Right atrium auricular region (tissue), 2 donors: Measurements from ENCODE around the gene EPAS1. TPM values are rescaled to one million over a fixed set of nuclear protein-coding genes. Genes with fewer than 3 reads are reported as not detected.

ENCODE experiments used
- DNase-seq: peaks from one replicate; pipeline ENCODE4 v3.0.0-alpha.2; 2019; ENCODE audit warnings: low spot score
- H3K27ac ChIP-seq, 2 donors: fragments of 200-600 bp; sonication (generic); 1 replicate in 1 of 2; 2 replicates in 1 of 2; pipeline ENCODE4 v1.5.1; 2016 to 2019
- H3K27me3 ChIP-seq, 2 donors: fragments of 200-600 bp; sonication (generic); one replicate each; pipeline versions ENCODE4 v1.5.1 to v1.6.0; 2017 to 2019
- H3K36me3 ChIP-seq: fragments of 200-600 bp; sonication (generic); one replicate; pipeline ENCODE4 v1.5.1; 2016
- H3K4me1 ChIP-seq, 2 donors: fragments of 200-600 bp; sonication (generic); one replicate each; pipeline versions ENCODE4 v1.5.1 to v1.6.0; 2017 to 2019
- H3K4me3 ChIP-seq, 2 donors: fragments of 200-600 bp; sonication (generic); 1 replicate in 1 of 2; 2 replicates in 1 of 2; pipeline ENCODE4 v1.5.1; 2017 to 2019; ENCODE audit warnings: mild to moderate bottlenecking in 1 of 2, moderate library complexity in 1 of 2
- H3K9me3 ChIP-seq, 2 donors: fragments of 200-600 bp; sonication (generic); one replicate each; pipeline ENCODE4 v1.5.1; 2019
- CTCF ChIP-seq, 2 donors: fragments of 200-600 bp; sonication (generic); IDR thresholded peaks; one replicate each; pipeline ENCODE4 v1.5.1; 2019; ENCODE audit warnings: antibody characterized with exemption in 2 of 2
- total RNA-seq, 2 donors: library from RNA; depleted of rRNA; stranded (reverse); fragments of >200 nt; gene quantifications; one replicate each; pipeline ENCODE4 v1.1.0, GENCODE V29; 2016

EPAS1 gene
- total RNA-seq, 2 donors from 2014 or later, result 257 to 311 TPM

- Histone ChIP-seq H3K4me3 (no peak overlapping the region), H3K27me3 (no peaks in the 10 kb centered on the region), H3K27ac (peak overlapping the region; percentile 6 to 89), H3K9me3 (no peaks in the 10 kb centered on the region), H3K4me1 (peaks cover 0 to 90% of the 10 kb centered on the region in 2 donors), H3K36me3 (no peaks in the 10 kb centered on the region)
- TF ChIP-seq CTCF (IDR thresholded peaks at IDR 0.05), result no peak
- DNase-seq, result no peak
These were observed 42.0 kb downstream of the EPAS1 start for GRCh38 chr2:46339200-46339599.

- TF ChIP-seq CTCF (IDR thresholded peaks at IDR 0.05), result no peak
- peaks cover 0 to 90% of the 10 kb centered on the region in 2 donors for H3K4me1 ChIP-seq
- H3K27ac ChIP-seq, result peak overlapping the region; percentile 6 to 89
- no peaks in the 10 kb centered on the region for H3K9me3 ChIP-seq
- no peak overlapping the region for H3K4me3 ChIP-seq
- peak; percentile 78 for DNase-seq
- no peaks in the 10 kb centered on the region for H3K27me3 ChIP-seq
- H3K36me3 ChIP-seq, result no peaks in the 10 kb centered on the region
These were observed 42.7 kb downstream of the EPAS1 start for GRCh38 chr2:46339676-46340459.

- TF ChIP-seq CTCF (IDR thresholded peaks at IDR 0.05), result no peak
- Histone ChIP-seq H3K36me3 (no peaks in the 10 kb centered on the region), H3K27ac (no peak overlapping the region), H3K9me3 (no peaks in the 10 kb centered on the region), H3K4me3 (no peak overlapping the region), H3K27me3 (no peaks in the 10 kb centered on the region), H3K4me1 (peaks cover 0 to 90% of the 10 kb centered on the region in 2 donors)
- DNase-seq, result no peak
These were observed 43.7 kb downstream of the EPAS1 start for GRCh38 chr2:46340740-46341420.

GRCh38 chr2:46342566-46343315, 45.5 kb downstream of the EPAS1 start:
- H3K9me3 ChIP-seq, result no peaks in the 10 kb centered on the region
- no peak overlapping the region for H3K27ac ChIP-seq
- TF ChIP-seq CTCF (IDR thresholded peaks at IDR 0.05), result no peak
- no peak for DNase-seq
- peaks cover 0 to 90% of the 10 kb centered on the region in 2 donors for H3K4me1 ChIP-seq
- H3K36me3 ChIP-seq, result peaks cover 10% of the 10 kb centered on the region
- no peak overlapping the region for H3K4me3 ChIP-seq
- no peaks in the 10 kb centered on the region for H3K27me3 ChIP-seq

- TF ChIP-seq CTCF (IDR thresholded peaks at IDR 0.05), result no peak
- no peaks in the 10 kb centered on the region for H3K9me3 ChIP-seq
- no peaks in the 10 kb centered on the region for H3K27me3 ChIP-seq
- H3K4me3 ChIP-seq, result no peak overlapping the region
- H3K27ac ChIP-seq, result peak overlapping the region in 1 of 2 donors; percentile 29
- H3K36me3 ChIP-seq, result peaks cover 29% of the 10 kb centered on the region
- no peak for DNase-seq
- H3K4me1 ChIP-seq, result peaks cover 0 to 91% of the 10 kb centered on the region in 2 donors
These were observed 47.5 kb downstream of the EPAS1 start for GRCh38 chr2:46344706-46345105.
